ENCODE results near the gene ZNF253.
"Not testable (repeated sequence)": the region's sequence is repeated elsewhere in the genome, so short reads cannot be mapped to it uniquely, and the experiment has no call there.

ZNF253 gene

GRCh38 chr19:19900139-19900728, 34.6 kb downstream of the ZNF253 start:
- peak; percentile 15 for DNase-seq (ENCODE audit: low read depth)

DNA sequence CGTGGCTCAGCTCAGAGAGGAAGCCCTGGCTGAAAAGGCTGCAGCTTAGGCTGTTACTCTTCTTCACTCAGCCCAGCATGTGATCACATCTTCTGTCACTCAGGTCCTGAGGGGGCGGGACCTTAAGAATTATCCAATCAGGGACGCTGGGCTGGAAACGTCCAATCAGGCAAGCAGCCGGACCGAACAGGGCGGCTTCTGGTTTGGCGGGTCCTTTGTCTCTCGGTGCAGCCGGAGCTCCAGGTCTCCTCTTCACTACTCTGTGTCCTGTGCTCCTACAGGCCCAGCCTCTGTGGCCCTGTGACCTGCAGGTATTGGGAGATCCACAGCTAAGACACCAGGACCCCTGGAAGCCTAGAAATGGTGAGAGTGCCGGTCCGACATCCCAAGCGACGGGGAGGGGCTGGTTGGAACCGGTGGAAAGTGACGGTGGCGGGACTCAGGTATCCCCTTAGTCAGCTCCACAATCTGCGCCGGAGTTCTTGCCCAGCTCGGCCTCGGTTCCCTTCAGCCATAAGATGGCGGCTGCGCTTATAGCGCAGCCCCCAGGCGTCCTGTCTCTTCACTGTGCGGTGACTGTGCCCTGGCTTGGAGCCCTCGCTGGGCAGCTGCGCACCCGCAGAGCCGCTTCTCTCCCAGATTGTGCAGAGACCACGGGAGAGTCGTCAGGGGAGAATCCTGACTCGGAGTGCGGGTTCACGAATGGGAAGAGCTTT, 35.2 kb downstream of the ZNF253 start, which contains the start of gene ZNF93:
ZNF93 (plus strand) TSS at position 218 of the 716 bp plus-strand sequence; CDS start at position 361, 143 bp downstream.
- DNase-seq (ENCODE audit: low read depth), result peak; percentile 93

- DNase-seq (ENCODE audit: low read depth), result not testable (repeated sequence)
Observed at GRCh38 chr19:19907551-19907950, 41.9 kb downstream of the ZNF253 start.

GRCh38 chr19:19909654-19910053, 44.0 kb downstream of the ZNF253 start:
- DNase-seq (ENCODE audit: low read depth), result no peak

GRCh38 chr19:19911150-19911549, 45.5 kb downstream of the ZNF253 start:
- DNase-seq (ENCODE audit: low read depth), result no peak

- DNase-seq (ENCODE audit: low read depth), result no peak
Observed at GRCh38 chr19:19914596-19914995, 48.9 kb downstream of the ZNF253 start.

GRCh38 chr19:19930417-19930816, 64.7 kb downstream of the ZNF253 start:
- not testable (repeated sequence) for DNase-seq (ENCODE audit: low read depth)

DNA sequence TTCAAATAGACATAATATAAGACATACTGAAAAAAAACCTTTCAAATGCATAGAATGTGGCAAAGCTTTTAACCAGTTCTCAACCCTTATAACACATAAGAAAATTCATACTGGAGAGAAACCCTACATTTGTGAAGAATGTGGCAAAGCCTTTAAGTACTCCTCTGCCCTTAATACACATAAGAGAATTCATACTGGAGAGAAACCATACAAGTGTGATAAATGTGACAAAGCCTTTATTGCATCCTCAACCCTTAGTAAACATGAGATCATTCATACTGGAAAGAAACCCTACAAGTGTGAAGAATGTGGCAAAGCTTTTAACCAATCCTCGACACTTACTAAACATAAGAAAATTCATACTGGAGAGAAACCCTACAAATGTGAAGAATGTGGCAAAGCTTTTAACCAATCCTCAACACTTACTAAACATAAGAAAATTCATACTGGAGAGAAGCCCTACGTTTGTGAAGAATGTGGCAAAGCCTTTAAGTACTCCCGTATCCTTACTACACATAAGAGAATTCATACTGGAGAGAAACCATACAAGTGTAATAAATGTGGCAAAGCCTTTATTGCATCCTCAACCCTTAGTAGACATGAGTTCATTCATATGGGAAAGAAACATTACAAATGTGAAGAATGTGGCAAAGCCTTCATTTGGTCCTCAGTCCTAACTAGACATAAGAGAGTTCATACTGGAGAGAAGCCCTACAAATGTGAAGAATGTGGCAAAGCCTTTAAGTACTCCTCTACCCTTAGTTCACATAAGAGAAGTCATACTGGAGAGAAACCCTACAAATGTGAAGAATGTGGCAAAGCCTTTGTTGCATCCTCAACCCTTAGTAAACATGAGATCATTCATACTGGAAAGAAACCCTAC, 68.0 kb downstream of the ZNF253 start:
- not testable (repeated sequence) for DNase-seq (ENCODE audit: low read depth)

DNA sequence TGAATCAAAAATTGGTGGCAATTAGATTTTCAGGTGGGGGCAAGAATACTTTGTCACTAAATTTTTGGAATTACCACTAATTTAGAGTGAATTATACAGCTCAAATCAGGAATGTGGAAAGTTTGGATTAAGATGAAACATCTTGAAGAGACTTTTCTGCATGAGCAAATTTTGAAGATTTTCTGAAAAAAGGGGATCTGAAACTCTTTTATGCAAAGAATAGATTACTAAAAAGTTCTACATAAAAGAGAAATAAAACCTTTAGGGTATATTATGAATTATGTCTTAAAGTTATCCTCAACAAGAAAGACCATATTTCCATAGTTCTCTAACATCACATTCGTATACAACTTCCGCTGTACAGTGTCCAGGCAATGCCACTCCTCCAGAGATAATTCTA, 71.7 kb downstream of the ZNF253 start:
- no peak for DNase-seq (ENCODE audit: low read depth)

- DNase-seq (ENCODE audit: low read depth), result no peak
Observed at GRCh38 chr19:19938449-19938848, 72.8 kb downstream of the ZNF253 start.

DNA sequence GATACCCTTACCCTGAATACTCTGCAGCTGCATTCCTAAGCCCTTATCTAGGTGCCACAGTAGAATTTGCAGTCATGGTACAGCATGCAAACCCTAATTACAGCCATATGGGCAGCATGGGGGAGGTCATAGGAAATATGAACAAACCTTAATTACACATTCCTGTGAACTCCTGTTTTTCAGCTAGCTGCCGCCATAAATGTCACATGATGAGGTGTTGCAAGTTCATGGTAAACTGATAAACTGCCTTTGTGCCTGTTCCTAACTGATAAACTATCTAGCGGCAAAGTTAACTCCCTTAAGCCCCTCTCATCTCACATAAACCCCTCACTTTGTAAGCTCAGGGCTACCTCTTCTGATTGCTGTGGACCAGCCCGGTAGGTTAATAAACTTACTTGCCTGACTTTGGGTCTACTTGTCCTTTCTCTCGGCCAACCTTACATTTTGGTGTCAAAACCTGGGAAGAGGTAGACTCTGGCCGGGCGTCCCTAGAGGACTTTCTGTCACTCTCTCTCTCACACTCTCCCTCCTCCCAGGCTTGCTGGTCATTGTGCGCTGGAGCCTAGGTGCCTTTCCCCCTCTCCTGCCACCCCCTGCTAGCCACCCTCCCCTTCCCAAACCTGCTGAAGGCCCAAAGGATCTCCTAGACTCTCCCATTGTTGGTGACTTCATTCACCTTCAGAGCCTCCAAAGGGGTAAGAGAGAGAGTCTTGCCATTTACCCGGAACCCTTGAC, 78.3 kb downstream of the ZNF253 start:
- no peak for DNase-seq (ENCODE audit: low read depth)
